Measurements from ENCODE around the gene TMEM117. TPM values are rescaled to one million over a fixed set of nuclear protein-coding genes. Genes with fewer than 3 reads are reported as not detected.

The TMEM117 gene
- total RNA-seq (10 to 100 TPM in 1 of 2 donors, 1 to 10 TPM in 1; 5.9 to 10.6 TPM), polyA plus RNA-seq (1 to 10 TPM; 1.6 to 4.4 TPM)
- long read RNA-seq, donor 1, transcript TMEM117-201 (8 exons, 2,758 nt): major isoform, 5 of 14 reads
- long read RNA-seq, donor 1, partial matches to known transcripts: 3 of 14 reads
- long read RNA-seq, donor 1, other reads (novel, unspliced or antisense): 6 of 14 reads
- long read RNA-seq, donor 2, partial matches to known transcripts: 1 of 13 reads
- long read RNA-seq, donor 2, other reads (novel, unspliced or antisense): 10 of 13 reads

DNA sequence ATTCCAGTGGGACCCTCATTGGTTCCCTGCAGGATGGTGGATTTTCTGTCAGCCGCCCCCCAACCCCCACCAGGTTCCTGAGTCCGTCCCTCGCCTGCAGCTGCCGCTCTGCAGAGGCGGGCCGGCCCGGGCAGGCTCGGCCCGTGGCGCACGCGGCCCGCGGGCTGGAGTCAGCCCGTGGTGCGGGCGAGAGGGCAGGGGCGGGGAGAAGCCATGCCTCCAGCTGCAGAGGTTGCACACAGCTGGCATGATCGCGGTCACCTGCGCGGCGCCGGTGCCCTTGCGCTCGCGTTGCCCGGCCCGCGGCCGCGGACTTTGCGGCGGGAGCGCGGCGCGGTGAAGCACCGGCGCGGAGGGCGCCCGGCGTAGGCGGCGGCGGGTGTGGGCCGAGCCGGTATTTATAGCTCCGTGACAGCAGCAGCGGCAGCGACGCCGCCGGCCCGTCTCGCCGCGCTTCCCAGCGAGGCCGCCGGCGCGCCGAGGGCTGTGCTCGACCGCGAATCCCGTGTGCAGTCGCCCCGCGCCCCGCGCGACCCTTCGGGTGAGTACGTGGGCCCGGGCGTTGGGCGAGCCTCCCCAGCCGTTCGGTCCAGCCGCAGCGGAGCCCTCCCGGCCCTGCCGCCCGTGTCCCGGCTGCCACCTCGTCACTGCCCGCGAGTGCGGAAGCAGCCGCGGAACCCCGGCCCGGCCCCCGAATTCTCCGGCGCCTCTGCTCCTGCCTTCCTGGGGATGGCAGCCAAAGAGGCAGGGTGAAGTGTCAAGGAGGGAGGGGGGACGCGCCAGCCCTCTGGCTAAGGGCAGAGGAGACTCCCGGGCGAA lies at the start of gene TMEM117:
Gene TMEM117, plus strand, starts transcription at position 426 of the 819 bp plus-strand sequence.
- intact Hi-C loops (cut with DNase I): loop anchor here in 1 of 2 donors (1.0 kb wide), 1 partner anchor 30 kb away; the partner anchor contains the start of gene TWF1
- Histone ChIP-seq H3K4me3 (ENCODE audit: low read length in 2 of 2) (peak within 1 kb of the TSS; percentile 81 to 86), H3K36me3 (ENCODE audit: control insufficient read depth in 1 of 2, insufficient read depth in 2 of 2, low read length in 1 of 2) (no peaks in the 10 kb centered on the region), H3K27me3 (ENCODE audit: control insufficient read depth in 1 of 2, insufficient read depth in 2 of 2, low read length in 1 of 2) (no peaks in the 10 kb centered on the region), H3K27ac (ENCODE audit: low read depth in 1 of 2, low read length in 2 of 2) (peak within 1 kb of the TSS; percentile 89 to 97), H3K9me3 (ENCODE audit: control insufficient read depth, low read length) (no peaks in the 10 kb centered on the region), H3K4me1 (ENCODE audit: control insufficient read depth in 1 of 2, insufficient read depth in 2 of 2, low read length in 2 of 2) (no peaks in the 10 kb centered on the region)
- peak; percentile 90 for ATAC-seq (ENCODE audit: low FRiP score)
- peak; percentile 85 to 93 for DNase-seq
- 0% methylated on average over 85 to 103 of the region's 103 CpGs for WGBS, 2 donors

GRCh38 chr12:43786899-43787693 lies 48.8 kb upstream of the TMEM117 start:
- Histone ChIP-seq H3K4me3 (ENCODE audit: low read length in 2 of 2) (no peak overlapping the region), H3K9me3 (ENCODE audit: control insufficient read depth, low read length) (no peaks in the 10 kb centered on the region), H3K27ac (ENCODE audit: low read depth in 1 of 2, low read length in 2 of 2) (no peak overlapping the region), H3K27me3 (ENCODE audit: control insufficient read depth in 1 of 2, insufficient read depth in 2 of 2, low read length in 1 of 2) (no peaks in the 10 kb centered on the region), H3K36me3 (ENCODE audit: control insufficient read depth in 1 of 2, insufficient read depth in 2 of 2, low read length in 1 of 2) (peaks cover 0 to 2% of the 10 kb centered on the region in 2 donors), H3K4me1 (ENCODE audit: control insufficient read depth in 1 of 2, insufficient read depth in 2 of 2, low read length in 2 of 2) (no peaks in the 10 kb centered on the region)
- ATAC-seq (ENCODE audit: low FRiP score): no peak
- DNase-seq: no peak
- intact Hi-C loops (cut with DNase I): no loop called here

- Histone ChIP-seq H3K9me3 (ENCODE audit: control insufficient read depth, low read length) (no peaks in the 10 kb centered on the region), H3K27ac (ENCODE audit: low read depth in 1 of 2, low read length in 2 of 2) (no peak overlapping the region), H3K4me3 (ENCODE audit: low read length in 2 of 2) (no peak overlapping the region), H3K27me3 (ENCODE audit: control insufficient read depth in 1 of 2, insufficient read depth in 2 of 2, low read length in 1 of 2) (no peaks in the 10 kb centered on the region), H3K4me1 (ENCODE audit: control insufficient read depth in 1 of 2, insufficient read depth in 2 of 2, low read length in 2 of 2) (no peaks in the 10 kb centered on the region), H3K36me3 (ENCODE audit: control insufficient read depth in 1 of 2, insufficient read depth in 2 of 2, low read length in 1 of 2) (no peaks in the 10 kb centered on the region)
- no peak for ATAC-seq (ENCODE audit: low FRiP score)
- intact Hi-C loops (cut with DNase I): no loop called here
- DNase-seq: no peak
Measured at GRCh38 chr12:43789941-43790340, 45.9 kb upstream of the TMEM117 start.

GRCh38 chr12:43795716-43796280 lies 40.1 kb upstream of the TMEM117 start:
- no peaks in the 10 kb centered on the region for H3K4me1 ChIP-seq (ENCODE audit: control insufficient read depth in 1 of 2, insufficient read depth in 2 of 2, low read length in 2 of 2)
- H3K27me3 ChIP-seq (ENCODE audit: control insufficient read depth in 1 of 2, insufficient read depth in 2 of 2, low read length in 1 of 2): no peaks in the 10 kb centered on the region
- intact Hi-C loops (cut with DNase I): no loop called here
- H3K27ac ChIP-seq (ENCODE audit: low read depth in 1 of 2, low read length in 2 of 2): no peak overlapping the region
- WGBS, 2 donors: 37 to 55% methylated on average over 2 of the region's 2 CpGs
- no peaks in the 10 kb centered on the region for H3K36me3 ChIP-seq (ENCODE audit: control insufficient read depth in 1 of 2, insufficient read depth in 2 of 2, low read length in 1 of 2)
- ATAC-seq (ENCODE audit: low FRiP score) (no peak), DNase-seq (no peak)
- no peaks in the 10 kb centered on the region for H3K9me3 ChIP-seq (ENCODE audit: control insufficient read depth, low read length)
- no peak overlapping the region for H3K4me3 ChIP-seq (ENCODE audit: low read length in 2 of 2)

- no peaks in the 10 kb centered on the region for H3K36me3 ChIP-seq (ENCODE audit: control insufficient read depth in 1 of 2, insufficient read depth in 2 of 2, low read length in 1 of 2)
- H3K4me3 ChIP-seq (ENCODE audit: low read length in 2 of 2): no peak overlapping the region
- 83% methylated on average over 4 of the region's 4 CpGs for WGBS, 2 donors
- no peaks in the 10 kb centered on the region for H3K9me3 ChIP-seq (ENCODE audit: control insufficient read depth, low read length)
- no peak for DNase-seq
- intact Hi-C loops (cut with DNase I): no loop called here
- no peaks in the 10 kb centered on the region for H3K27me3 ChIP-seq (ENCODE audit: control insufficient read depth in 1 of 2, insufficient read depth in 2 of 2, low read length in 1 of 2)
- no peak overlapping the region for H3K27ac ChIP-seq (ENCODE audit: low read depth in 1 of 2, low read length in 2 of 2)
- no peak for ATAC-seq (ENCODE audit: low FRiP score)
- H3K4me1 ChIP-seq (ENCODE audit: control insufficient read depth in 1 of 2, insufficient read depth in 2 of 2, low read length in 2 of 2): no peaks in the 10 kb centered on the region
Measured at GRCh38 chr12:43797561-43798217, 38.2 kb upstream of the TMEM117 start.

GRCh38 chr12:43805149-43805859 lies 30.6 kb upstream of the TMEM117 start:
- H3K4me3 ChIP-seq (ENCODE audit: low read length in 2 of 2): peak overlapping the region; percentile 84 to 89
- no peaks in the 10 kb centered on the region for H3K36me3 ChIP-seq (ENCODE audit: control insufficient read depth in 1 of 2, insufficient read depth in 2 of 2, low read length in 1 of 2)
- intact Hi-C loops (cut with DNase I): loop anchor here in 1 of 2 donors (5.0 to 10.0 kb wide), 2 partner anchors 43 to 79 kb away; no protein-coding TSS in a partner anchor
- DNase-seq: no peak
- 3 to 6% methylated on average over 20 of the region's 20 CpGs for WGBS, 2 donors
- H3K27me3 ChIP-seq (ENCODE audit: control insufficient read depth in 1 of 2, insufficient read depth in 2 of 2, low read length in 1 of 2): no peaks in the 10 kb centered on the region
- peak overlapping the region; percentile 69 to 91 for H3K27ac ChIP-seq (ENCODE audit: low read depth in 1 of 2, low read length in 2 of 2)
- H3K9me3 ChIP-seq (ENCODE audit: control insufficient read depth, low read length): no peaks in the 10 kb centered on the region
- ATAC-seq (ENCODE audit: low FRiP score): no peak
- H3K4me1 ChIP-seq (ENCODE audit: control insufficient read depth in 1 of 2, insufficient read depth in 2 of 2, low read length in 2 of 2): no peaks in the 10 kb centered on the region

DNA sequence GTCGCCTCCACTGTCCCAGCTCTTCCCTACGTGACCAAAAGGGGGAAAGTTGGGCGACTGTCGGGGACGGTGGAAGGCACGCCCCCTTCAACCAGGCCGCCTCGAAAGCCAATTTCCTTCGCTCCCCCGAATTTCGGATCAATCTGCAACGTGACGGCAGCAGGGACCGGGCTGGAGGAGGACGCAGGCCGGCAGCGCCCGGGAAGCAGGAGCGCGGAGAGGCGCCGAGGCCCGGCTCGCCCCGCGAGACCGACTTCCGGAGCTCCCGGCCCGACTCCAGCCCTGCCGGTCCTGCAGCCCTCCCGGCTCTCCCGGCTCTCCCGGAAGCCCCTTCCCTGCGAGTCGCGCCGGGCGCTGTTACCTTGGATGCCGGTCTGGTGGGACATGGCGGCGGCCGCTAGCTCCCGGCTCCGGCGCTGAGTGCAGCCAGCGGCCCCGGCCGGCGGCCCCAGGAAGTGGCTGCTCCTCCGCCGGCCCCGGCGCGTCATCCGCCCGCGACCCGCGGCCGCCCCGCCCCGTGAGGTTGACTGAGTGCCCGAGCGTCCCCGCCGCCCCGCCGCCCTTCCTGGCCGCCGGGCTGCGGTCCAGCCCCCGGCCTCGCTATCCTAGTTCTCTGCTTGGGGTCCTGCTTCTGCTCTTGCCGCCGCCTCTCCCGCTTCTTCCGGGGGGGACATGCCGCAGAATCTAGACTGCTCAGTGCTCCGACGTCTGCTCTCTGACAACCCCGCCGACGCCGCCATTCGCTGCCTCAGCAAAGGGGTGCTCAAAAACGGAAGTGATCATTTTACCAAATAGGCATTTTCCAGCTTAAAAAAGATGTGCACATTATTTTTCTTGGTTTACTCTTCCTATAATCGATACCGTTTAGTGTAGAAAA lies 29.8 kb upstream of the TMEM117 start, which contains the start of gene TWF1:
Gene TWF1, minus strand, starts transcription at position 458 of the 877 bp plus-strand sequence. Its CDS starts 72 bp downstream, at position 386.
- peak; percentile 92 to 97 for DNase-seq
- Histone ChIP-seq H3K4me1 (ENCODE audit: control insufficient read depth in 1 of 2, insufficient read depth in 2 of 2, low read length in 2 of 2) (no peaks in the 10 kb centered on the region), H3K27me3 (ENCODE audit: control insufficient read depth in 1 of 2, insufficient read depth in 2 of 2, low read length in 1 of 2) (no peaks in the 10 kb centered on the region), H3K27ac (ENCODE audit: low read depth in 1 of 2, low read length in 2 of 2) (peak within 1 kb of the TSS; percentile 69 to 91), H3K9me3 (ENCODE audit: control insufficient read depth, low read length) (no peaks in the 10 kb centered on the region), H3K4me3 (ENCODE audit: low read length in 2 of 2) (peak within 1 kb of the TSS; percentile 84 to 89), H3K36me3 (ENCODE audit: control insufficient read depth in 1 of 2, insufficient read depth in 2 of 2, low read length in 1 of 2) (no peaks in the 10 kb centered on the region)
- 0 to 1% methylated on average over 65 to 89 of the region's 89 CpGs for WGBS, 2 donors
- ATAC-seq (ENCODE audit: low FRiP score): peak; percentile 99
- intact Hi-C loops (cut with DNase I): loop anchor here (1.0 to 10.0 kb wide), 3 partner anchors 30 to 79 kb away; partner anchors contain the start of gene TMEM117 (in 1 of the 2)

Measured in aorta (tissue), 5 donors.